H54 (cell line): ENCODE data around the gene TMEM44.

Experiments
- DNase-seq: peaks from one replicate; pipeline ENCODE4 v3.0.0; 2011; ENCODE audit warnings: low spot score, mixed read lengths; ENCODE audit not compliant: insufficient read length
- FAIRE-seq: peaks from 3 replicates; lab custom pipeline; 2011; peaks lifted over from hg19 to GRCh38; lab: Jason Lieb, UNC
- POLR2A ChIP-seq: IDR thresholded peaks from 2 replicates; pipeline ENCODE4 v1.6.1; 2011; ENCODE audit warnings: low read depth, mild to moderate bottlenecking, low read length

The TMEM44 gene

DNA sequence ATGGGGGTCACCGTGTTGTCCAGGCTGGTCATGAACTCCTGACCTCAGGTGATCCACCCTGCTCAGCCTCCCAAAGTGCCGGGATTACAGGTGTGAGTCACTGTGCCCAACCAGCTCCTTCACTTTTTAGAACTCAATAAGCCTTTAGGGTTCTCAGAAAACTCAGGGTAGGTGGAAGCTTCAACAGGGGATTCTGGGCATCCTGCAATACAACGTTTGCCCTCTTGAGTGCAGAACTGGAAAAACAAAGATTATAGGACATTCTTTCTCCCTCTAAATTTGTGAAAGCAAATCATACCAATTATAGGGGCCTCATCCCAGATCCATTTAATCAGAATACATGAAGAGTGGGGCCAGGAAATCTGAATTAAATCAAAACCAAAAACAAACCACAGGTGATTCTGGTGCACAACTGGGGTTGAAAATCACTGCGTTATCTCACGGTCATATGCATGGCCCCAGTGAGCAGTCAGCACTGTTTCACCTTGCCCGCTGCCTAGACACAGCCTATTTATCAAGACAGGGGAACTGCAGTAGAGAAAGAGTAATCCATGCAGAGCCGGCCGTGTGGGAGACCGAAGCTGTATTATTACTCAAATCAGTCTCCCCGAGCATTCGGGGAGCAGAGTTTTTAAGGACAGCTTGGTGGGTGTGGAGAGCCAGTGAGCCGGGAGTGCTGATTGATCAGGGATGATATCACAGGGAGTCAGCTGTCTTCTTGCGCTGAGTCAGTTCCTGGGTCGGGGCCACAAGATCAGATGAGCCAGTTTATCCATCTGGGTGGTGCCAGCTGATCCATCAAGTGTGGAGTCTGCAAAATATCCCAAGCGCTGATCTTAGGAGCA, 58.4 kb downstream of the TMEM44 start:
- no peak for TF ChIP-seq POLR2A
- FAIRE-seq (peak; percentile 36), DNase-seq (no peak)

DNA sequence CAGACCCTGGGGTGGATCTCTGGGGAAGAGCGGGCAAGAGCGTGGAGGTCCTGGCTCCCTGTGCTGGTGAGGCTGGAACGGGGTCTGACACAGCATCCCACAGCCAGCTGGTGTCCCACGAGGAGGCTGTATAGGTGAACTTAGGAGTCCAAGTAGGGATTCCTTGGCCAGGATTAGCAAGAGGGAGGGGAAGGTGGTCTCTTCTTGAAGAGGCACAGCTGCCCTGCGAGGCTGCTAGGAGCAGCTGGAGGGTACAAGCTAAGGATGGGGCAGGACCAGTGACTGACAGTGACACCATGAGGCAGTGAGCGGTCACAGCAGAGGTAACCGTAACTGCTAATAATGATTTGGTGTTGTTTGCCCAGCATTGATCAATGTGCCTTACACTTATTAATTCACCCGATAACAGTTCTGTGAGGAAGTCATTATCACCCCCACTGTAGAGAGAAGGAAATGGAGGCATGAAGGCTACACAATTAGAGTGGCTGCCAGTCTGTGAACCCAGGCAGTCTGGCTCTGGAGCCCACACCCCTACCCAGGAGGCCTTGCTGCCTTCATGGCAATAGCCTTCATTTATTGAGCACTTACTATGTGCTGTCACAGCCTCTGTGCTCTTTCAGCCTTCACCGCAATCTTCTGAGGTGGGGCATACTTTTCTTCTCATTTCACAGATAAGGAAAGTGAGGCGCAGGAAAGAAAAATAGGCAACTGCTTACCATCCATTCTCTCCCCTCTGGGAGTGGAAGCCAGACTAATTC, 59.4 kb downstream of the TMEM44 start:
- no peak for FAIRE-seq
- TF ChIP-seq POLR2A: no peak
- no peak for DNase-seq

DNA sequence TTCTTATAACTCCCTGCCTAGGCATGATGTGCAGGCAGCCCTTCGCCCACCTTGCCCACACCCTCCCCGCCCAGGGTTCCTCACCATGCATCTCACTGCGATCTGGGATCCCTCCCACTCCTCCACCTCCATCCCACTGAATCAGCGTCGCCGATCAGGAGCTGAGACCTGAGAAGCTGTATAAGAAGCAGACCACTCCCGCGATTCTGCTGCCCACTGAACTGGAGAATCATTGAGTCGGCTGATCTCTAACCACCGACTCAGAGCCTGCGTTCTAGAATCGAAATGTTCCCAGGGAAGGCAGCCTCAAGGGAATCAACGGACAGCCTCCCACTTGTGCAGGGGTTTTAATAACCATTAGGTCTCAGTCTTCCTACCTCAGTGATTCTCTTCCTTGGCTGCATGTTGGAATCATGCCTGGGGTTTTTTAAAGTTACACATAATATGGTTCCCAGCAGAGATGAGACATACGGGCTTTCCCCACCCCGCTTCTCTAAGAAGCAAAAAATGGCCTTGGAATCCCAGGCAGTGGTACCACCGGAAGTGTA, 60.2 kb downstream of the TMEM44 start:
- FAIRE-seq (no peak), DNase-seq (no peak)
- no peak for TF ChIP-seq POLR2A

DNA sequence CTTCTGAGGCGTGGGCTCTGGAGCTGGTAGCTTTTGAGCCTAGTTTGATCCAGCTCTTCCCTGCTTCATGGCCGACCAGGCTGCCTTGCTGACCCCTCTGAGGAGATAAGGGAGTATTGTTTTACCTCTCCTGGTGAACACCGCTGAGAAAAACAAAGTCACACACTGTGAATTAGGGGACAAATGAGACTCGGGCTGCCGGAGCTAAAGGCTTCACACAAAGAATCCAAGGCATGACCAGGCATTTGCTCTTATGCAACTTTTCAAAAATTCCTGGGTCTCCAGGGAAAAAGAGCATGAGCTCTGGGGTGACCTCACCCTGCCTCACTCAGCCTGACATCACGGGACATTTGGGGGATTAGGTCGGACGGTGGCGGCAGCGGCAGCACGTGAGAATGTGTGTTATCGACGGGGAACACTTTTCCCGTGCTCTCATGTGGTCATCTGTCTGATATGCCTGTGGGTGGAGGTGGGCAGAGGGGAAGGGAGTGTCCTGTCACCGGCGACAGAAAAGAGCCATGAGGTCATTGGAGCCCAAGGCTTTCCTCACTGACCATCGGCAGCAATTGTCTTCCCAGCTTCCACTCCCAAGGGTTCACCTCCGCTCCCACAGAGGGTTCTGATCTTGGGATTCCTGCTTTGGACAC, 61.0 kb downstream of the TMEM44 start:
- peak; percentile 77 for DNase-seq
- peak; percentile 38 for FAIRE-seq
- no peak for TF ChIP-seq POLR2A

DNA sequence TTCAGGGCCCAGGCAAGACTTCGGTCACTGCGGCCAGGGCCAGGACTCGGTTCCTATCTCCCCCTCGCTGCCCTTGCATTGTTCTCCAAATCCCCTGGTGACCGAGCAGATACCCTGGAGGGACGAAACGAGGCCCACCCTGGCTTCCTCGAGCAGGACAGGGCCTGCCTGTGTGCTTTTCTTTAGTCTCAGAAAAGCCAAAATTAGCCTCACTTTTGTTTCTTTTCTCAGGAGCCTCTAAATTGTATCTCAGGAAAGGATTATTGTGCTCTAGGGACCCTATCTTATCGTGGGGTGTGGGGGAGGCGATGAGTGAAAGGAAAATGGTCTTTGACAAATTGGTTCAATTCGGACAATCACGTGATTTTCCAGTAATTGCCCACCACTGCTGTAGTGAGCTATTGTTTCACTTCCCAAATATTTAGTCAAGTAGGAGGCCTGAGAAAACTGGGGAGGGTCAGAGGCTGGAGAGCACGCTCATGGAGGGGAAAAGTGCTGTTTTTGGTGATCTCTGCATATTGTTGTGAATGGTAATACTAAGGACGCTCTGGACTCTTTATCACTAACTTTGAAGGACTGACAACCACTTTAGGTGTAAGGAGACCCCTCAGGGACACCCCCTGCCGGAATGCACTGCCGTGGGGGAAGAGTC, 61.6 kb downstream of the TMEM44 start:
- FAIRE-seq (no peak), DNase-seq (no peak)
- no peak for TF ChIP-seq POLR2A

DNA sequence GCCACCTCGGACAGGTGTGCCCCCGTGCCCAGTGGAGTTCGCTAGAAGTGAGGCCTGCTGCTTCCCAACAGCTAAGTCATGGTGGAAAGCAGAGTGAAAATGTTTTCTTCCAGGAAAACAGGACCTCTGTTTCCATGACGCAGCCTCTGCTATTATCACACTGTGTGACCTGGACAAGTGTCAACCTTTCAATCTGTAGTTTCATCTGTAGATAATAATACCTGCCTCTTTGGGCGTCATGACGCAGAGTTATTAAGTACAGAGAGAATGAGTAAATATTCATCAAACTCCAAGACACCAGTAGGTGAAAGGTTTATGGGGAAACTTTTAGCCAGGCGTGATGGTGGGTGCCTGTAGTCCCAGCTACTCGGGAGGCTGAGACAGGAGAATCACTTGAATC, 62.3 kb downstream of the TMEM44 start:
- TF ChIP-seq POLR2A: no peak
- no peak for FAIRE-seq

DNA sequence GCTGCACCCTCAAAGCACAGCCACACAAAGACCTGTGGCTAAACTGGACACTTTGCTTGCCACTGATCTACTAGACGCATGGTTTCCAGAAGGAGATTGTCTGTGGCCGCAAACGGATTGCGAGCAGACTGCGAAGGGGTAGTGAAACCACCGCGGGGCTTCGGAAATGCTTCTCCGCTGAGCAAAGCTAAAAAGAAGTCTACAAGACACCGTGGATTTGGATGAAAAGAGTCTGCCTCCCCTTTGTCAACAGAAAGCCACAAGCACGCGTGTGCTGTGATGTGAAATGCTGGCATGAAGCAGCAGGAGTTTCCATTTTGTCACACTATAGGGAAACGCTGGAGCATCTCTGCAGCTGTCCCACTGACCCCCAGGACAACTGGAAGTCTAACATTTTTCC, 63.0 kb downstream of the TMEM44 start:
- DNase-seq (no peak), FAIRE-seq (no peak)
- no peak for TF ChIP-seq POLR2A

More for the DNA sequence above, 62.3 kb downstream of the TMEM44 start:
- DNase-seq: no peak

DNA sequence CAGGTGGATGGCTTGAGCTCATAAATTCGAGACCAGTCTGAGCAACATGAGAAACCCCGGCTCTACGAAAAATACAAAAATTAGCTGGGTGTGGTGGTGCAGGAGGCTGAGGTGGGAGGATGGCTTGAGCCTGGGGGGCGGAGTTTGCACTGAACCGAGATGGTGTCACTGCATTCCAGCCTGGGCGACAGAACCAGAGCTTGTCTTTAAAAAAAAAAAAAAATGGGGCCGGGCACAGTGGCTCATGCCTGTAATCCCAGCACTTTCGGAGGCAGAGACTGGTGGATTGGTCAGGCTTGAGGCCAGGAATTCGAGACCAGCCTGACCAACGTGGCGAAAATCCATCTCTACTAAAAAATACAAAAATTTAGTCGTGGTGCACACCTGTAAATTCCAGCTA, 64.0 kb downstream of the TMEM44 start:
- TF ChIP-seq POLR2A: no peak
- no peak for DNase-seq
- FAIRE-seq: no peak

DNA sequence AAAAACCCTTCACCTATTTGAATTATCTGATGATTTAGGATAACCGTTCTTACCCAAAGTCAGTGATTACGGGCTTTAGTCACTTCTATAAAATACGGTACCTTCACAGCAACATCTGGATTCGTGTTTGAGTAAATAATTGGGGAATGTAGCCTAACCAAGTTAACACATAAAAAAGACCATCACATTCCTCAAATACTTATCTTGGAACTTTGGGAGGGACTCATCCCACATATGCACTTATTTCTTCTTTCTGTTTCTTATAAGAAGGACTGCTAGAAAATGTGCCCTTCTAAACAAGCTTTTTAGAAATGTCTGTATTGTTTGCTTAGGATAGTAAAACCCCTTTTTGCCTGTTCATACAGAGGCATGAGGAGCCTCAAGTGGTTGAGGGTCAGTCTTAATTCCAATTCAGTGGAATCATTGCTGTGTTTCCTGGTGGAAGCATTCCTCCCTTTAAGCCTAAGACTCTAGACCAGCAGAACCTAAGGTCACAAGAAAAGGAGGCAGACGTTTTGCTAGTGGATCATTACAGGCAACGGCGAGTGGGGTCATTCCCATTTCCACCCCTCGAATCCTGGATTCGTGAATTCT, 67.5 kb downstream of the TMEM44 start:
- FAIRE-seq (no peak), DNase-seq (no peak)
- TF ChIP-seq POLR2A: no peak

DNA sequence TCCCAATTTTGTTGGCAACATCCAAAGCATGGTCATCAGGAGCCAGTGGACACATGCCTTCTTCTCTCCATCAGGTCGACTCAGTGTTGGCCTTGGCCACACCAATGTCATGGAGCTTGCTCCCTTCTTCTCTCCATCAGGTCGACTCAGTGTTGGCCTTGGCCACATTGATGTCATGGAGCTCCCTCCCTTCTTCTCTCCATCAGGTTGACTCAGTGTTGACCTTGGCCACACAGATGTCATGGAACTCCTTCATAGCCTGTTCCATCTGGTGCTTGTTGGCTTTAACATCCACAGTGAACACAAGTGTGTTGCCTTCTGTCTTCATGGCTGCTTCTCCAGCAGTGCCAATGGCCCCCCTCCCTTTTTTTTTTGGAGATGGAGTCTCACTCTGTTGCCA, 70.2 kb downstream of the TMEM44 start:
- no peak for DNase-seq
- no peak for FAIRE-seq
- no peak for TF ChIP-seq POLR2A

DNA sequence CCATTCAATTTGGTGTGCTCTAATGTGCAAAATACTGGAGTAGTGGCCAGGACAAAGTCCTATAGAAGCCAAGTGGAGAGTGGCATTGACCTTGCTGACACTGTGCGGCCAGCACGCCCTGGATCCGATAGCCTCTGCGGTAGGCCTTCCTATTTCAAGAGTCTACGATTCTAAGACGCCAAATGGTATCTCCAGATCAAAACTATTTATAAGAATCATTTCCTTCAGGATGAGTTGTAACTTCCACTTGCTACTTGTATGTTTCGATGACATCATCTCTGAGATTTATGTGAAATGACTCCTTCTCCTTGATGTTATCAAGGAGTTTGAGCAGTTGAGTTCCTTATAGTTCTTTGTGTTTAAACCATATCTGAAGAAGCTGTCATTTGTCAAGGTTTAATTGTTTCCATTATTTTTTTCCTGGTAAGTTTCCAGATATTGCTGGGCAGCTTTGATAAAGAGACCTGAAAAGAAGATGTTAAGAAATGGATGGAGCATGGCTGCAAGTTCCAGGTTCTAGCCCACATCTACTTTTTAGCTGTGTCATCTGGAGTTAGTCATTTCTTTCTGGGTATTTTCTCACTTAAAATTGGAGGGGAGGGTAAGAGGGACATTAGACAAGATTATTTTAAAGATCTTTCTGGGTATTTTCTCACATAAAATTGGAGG, 71.8 kb downstream of the TMEM44 start:
- no peak for TF ChIP-seq POLR2A
- DNase-seq (peak; percentile 58), FAIRE-seq (peak; percentile 88)

DNA sequence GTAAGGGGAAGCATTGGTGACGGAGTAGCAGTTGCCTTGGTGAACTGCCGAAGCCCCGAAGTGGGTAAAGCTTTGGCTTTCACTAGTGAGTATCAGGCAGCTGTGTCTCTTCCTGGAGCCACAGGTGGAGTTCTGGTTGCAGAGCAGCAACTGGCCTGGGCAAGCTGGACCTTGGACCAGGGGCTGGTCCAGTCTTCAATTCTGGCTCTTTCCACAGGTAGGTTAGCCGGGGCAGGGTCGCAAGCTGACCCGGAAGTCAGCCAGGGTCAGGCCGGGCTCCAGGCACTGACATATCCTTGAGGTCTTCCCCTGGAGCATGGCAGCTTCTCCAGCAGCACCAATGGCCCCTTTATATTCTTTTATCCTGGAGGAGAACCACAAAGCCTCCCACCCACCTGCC, 73.2 kb downstream of the TMEM44 start:
- TF ChIP-seq POLR2A: no peak
- FAIRE-seq (no peak), DNase-seq (no peak)
